Lower lobe of right lung (tissue), 2 donors: ENCODE measurements around the gene SURF1. TPM values are rescaled to one million over a fixed set of nuclear protein-coding genes. Genes with fewer than 3 reads are reported as not detected.
"Not testable (repeated sequence)": the region's sequence is repeated elsewhere in the genome, so short reads cannot be mapped to it uniquely, and the experiment has no call there.

Experiments used
- ATAC-seq, 2 donors: fragments of 200-7000 bp; cut with Tn5 transposase; one replicate each; pipeline ENCODE4 v1.9.1; 2020 to 2022; ENCODE audit warnings: mild to moderate bottlenecking in 2 of 2, moderate library complexity in 2 of 2
- DNase-seq: peaks from one replicate; pipeline ENCODE4 v3.0.0-alpha.2; 2020
- H3K27ac ChIP-seq: fragments of 200-600 bp; one replicate; pipeline ENCODE4 v1.8.0; 2022
- H3K27me3 ChIP-seq: fragments of 200-600 bp; one replicate; pipeline ENCODE4 v1.8.0; 2022; ENCODE audit warnings: low read depth
- H3K36me3 ChIP-seq: fragments of 200-600 bp; one replicate; pipeline ENCODE4 v1.8.0; 2022; ENCODE audit warnings: mild to moderate bottlenecking
- H3K4me1 ChIP-seq: fragments of 200-600 bp; one replicate; pipeline ENCODE4 v1.8.0; 2022
- H3K4me3 ChIP-seq: fragments of 200-600 bp; one replicate; pipeline ENCODE4 v1.8.0; 2022; ENCODE audit warnings: mild to moderate bottlenecking
- H3K9me3 ChIP-seq: fragments of 200-600 bp; one replicate; pipeline ENCODE4 v1.8.0; 2022
- intact Hi-C: fragments of 100-400 bp; cut with DNase I; formaldehyde crosslinking; loops from one replicate; pipeline ENCODE4 v1.11.0; 2022
- total RNA-seq: library from RNA; stranded (reverse); fragmentation: NEBNext Ultra II Directional; extraction: Animal tissue kit (Norgen Biotek cat#: 25700); gene quantifications from one replicate; pipeline ENCODE4 v1.2.1, GENCODE V29; 2021
- TF ChIP-seq, protein P1 (sequence below): fragments of 200-600 bp; IDR thresholded peaks from one replicate; pipeline ENCODE4 v1.8.0; 2022; ENCODE audit warnings: antibody characterized with exemption, mild to moderate bottlenecking
- donor health status: DM: no; HTN: yes; CAD: no; lungs with severe emphysema.

The SURF1 gene
- total RNA-seq, 1 donor from 2014 or later: 49.4 TPM

DNA sequence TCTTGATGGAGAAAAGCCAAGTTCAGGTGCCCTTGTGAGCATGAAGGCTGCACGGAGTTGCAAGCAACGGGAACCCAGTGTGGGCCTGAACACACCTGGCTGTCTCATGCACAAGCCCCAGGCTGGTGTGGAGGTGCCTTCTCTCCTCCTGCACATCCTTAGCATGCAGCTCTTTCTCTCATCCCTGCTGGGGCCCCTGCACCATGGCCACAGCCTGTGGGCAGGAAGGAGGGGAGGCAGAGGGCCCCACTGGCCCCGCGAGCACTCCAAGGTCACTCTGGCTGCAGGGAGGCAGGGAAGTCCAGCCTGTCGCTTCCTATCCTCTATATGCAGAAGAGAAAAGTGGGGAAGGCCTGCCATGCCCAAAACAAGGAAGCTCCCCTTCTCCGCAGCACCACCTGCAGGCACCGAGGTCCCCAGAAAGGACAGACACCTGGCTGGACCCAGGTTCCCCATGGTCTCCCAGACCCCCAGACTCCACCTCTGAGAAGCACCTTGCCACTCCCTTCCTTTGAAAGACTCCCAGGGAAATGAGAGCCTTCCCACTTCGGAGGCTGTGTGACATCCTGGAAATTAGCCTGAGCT, 38.5 kb upstream of the SURF1 start:
- H3K4me1 ChIP-seq: no peaks in the 10 kb centered on the region
- H3K27ac ChIP-seq: no peak overlapping the region
- DNase-seq: no peak
- ATAC-seq: no peak
- H3K4me3 ChIP-seq: no peak overlapping the region
- TF ChIP-seq, protein P1, sequence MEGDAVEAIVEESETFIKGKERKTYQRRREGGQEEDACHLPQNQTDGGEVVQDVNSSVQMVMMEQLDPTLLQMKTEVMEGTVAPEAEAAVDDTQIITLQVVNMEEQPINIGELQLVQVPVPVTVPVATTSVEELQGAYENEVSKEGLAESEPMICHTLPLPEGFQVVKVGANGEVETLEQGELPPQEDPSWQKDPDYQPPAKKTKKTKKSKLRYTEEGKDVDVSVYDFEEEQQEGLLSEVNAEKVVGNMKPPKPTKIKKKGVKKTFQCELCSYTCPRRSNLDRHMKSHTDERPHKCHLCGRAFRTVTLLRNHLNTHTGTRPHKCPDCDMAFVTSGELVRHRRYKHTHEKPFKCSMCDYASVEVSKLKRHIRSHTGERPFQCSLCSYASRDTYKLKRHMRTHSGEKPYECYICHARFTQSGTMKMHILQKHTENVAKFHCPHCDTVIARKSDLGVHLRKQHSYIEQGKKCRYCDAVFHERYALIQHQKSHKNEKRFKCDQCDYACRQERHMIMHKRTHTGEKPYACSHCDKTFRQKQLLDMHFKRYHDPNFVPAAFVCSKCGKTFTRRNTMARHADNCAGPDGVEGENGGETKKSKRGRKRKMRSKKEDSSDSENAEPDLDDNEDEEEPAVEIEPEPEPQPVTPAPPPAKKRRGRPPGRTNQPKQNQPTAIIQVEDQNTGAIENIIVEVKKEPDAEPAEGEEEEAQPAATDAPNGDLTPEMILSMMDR: no peak
- H3K36me3 ChIP-seq: no peaks in the 10 kb centered on the region
- peaks cover 9% of the 10 kb centered on the region for H3K27me3 ChIP-seq
- no peaks in the 10 kb centered on the region for H3K9me3 ChIP-seq
- intact Hi-C loops: no loop called here

GRCh38 chr9:133393399-133393798, 37.1 kb upstream of the SURF1 start:
- intact Hi-C loops: no loop called here
- no peaks in the 10 kb centered on the region for H3K9me3 ChIP-seq
- no peaks in the 10 kb centered on the region for H3K4me1 ChIP-seq
- TF ChIP-seq, protein P1: no peak
- no peak for DNase-seq
- peaks cover 9% of the 10 kb centered on the region for H3K27me3 ChIP-seq
- no peak overlapping the region for H3K4me3 ChIP-seq
- no peak for ATAC-seq
- H3K27ac ChIP-seq: no peak overlapping the region
- H3K36me3 ChIP-seq: no peaks in the 10 kb centered on the region

- H3K36me3 ChIP-seq, intact Hi-C loops, H3K27me3 ChIP-seq, ATAC-seq, H3K4me3 ChIP-seq, H3K9me3 ChIP-seq, H3K27ac ChIP-seq, H3K4me1 ChIP-seq, DNase-seq: not testable (repeated sequence)
Measured at GRCh38 chr9:133392308-133392707, 36.0 kb upstream of the SURF1 start.

GRCh38 chr9:133391449-133391848, 35.2 kb upstream of the SURF1 start:
- ATAC-seq: peak; percentile 32 to 43
- H3K4me3 ChIP-seq, DNase-seq, H3K36me3 ChIP-seq, H3K9me3 ChIP-seq, intact Hi-C loops, H3K4me1 ChIP-seq, H3K27me3 ChIP-seq, H3K27ac ChIP-seq: not testable (repeated sequence)

DNA sequence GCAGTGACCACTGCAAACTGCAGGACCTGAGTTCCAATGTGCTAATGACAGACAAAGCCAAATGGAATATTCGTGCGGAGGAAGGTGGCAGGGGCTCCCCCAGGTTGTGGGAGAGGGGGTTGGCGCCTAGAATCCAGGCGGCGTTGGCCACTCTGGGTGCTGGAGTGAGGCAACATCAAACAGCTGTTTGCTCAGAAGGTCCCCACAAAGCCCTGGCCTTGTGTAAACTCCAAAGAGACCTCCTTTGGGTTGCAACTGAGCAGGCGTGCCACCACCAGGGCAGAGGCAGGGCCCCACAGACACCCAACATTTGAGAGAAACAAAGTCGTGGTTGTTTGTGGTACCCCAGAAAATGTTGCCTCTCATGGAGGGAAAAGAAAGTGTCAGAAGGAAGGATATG, 34.4 kb upstream of the SURF1 start:
- Histone ChIP-seq H3K36me3 (no peaks in the 10 kb centered on the region), H3K4me1 (no peaks in the 10 kb centered on the region), H3K4me3 (no peak overlapping the region), H3K27me3 (peaks cover 9% of the 10 kb centered on the region), H3K9me3 (no peaks in the 10 kb centered on the region), H3K27ac (no peak overlapping the region)
- DNase-seq: no peak
- ATAC-seq: no peak
- intact Hi-C loops: no loop called here
- TF ChIP-seq, protein P1: no peak

GRCh38 chr9:133389562-133389961, 33.3 kb upstream of the SURF1 start:
- Histone ChIP-seq H3K27ac (no peak overlapping the region), H3K36me3 (no peaks in the 10 kb centered on the region), H3K4me1 (no peaks in the 10 kb centered on the region), H3K4me3 (no peak overlapping the region), H3K27me3 (peaks cover 2% of the 10 kb centered on the region), H3K9me3 (no peaks in the 10 kb centered on the region)
- intact Hi-C loops: no loop called here
- TF ChIP-seq, protein P1: no peak
- DNase-seq (no peak), ATAC-seq (no peak)
